ENCODE data around the gene HAS3.
A peak's percentile ranks its signal among the peaks of the same experiment; 100 is the strongest.

HAS3 gene

GRCh38 chr16:69084289-69084688 is 21.2 kb upstream of the HAS3 start:
- DNase-seq (no peak), ATAC-seq (no peak)
- no peak overlapping the region for H3K4me3 Mint-ChIP-seq
- H3K27ac Mint-ChIP-seq, result no peak overlapping the region
- H3K4me1 Mint-ChIP-seq, result peaks cover 21% of the 10 kb centered on the region
- no peaks in the 10 kb centered on the region for H3K9me3 Mint-ChIP-seq
- H3K27me3 Mint-ChIP-seq, result no peaks in the 10 kb centered on the region

GRCh38 chr16:69085032-69085695 is 20.3 kb upstream of the HAS3 start:
- peak overlapping the region in 1 of 2 donors; percentile 39 for H3K27ac Mint-ChIP-seq
- no peak for ATAC-seq

GRCh38 chr16:69087161-69087581 is 18.3 kb upstream of the HAS3 start:
- peaks cover 24% of the 10 kb centered on the region for H3K4me1 Mint-ChIP-seq
- DNase-seq (no peak), ATAC-seq (no peak)
- H3K27ac Mint-ChIP-seq, result peak overlapping the region; percentile 27 to 83
- H3K9me3 Mint-ChIP-seq, result no peaks in the 10 kb centered on the region
- H3K4me3 Mint-ChIP-seq, result no peak overlapping the region
- no peaks in the 10 kb centered on the region for H3K27me3 Mint-ChIP-seq

More at GRCh38 chr16:69085032-69085695, 20.3 kb upstream of the HAS3 start:
- no peak for DNase-seq
- no peaks in the 10 kb centered on the region for H3K27me3 Mint-ChIP-seq
- no peaks in the 10 kb centered on the region for H3K9me3 Mint-ChIP-seq
- peaks cover 24% of the 10 kb centered on the region for H3K4me1 Mint-ChIP-seq
- H3K4me3 Mint-ChIP-seq, result no peak overlapping the region

- Mint-ChIP-seq H3K4me3 (no peak overlapping the region), H3K27me3 (no peaks in the 10 kb centered on the region), H3K27ac (peak overlapping the region in 1 of 2 donors; percentile 82), H3K4me1 (peaks cover 24% of the 10 kb centered on the region), H3K9me3 (no peaks in the 10 kb centered on the region)
- DNase-seq (no peak), ATAC-seq (no peak)
Measured at GRCh38 chr16:69088684-69089083, 16.8 kb upstream of the HAS3 start.

- peak overlapping the region in 1 of 2 donors; percentile 82 for H3K27ac Mint-ChIP-seq
- no peaks in the 10 kb centered on the region for H3K27me3 Mint-ChIP-seq
- no peak for DNase-seq
- peak; percentile 66 for ATAC-seq
- H3K4me1 Mint-ChIP-seq, result peaks cover 24% of the 10 kb centered on the region
- no peak overlapping the region for H3K4me3 Mint-ChIP-seq
- no peaks in the 10 kb centered on the region for H3K9me3 Mint-ChIP-seq
Measured at GRCh38 chr16:69089091-69089910, 16.2 kb upstream of the HAS3 start.

- ATAC-seq (no peak), DNase-seq (no peak)
- Mint-ChIP-seq H3K27me3 (no peaks in the 10 kb centered on the region), H3K9me3 (no peaks in the 10 kb centered on the region), H3K4me1 (peaks cover 6% of the 10 kb centered on the region), H3K4me3 (no peak overlapping the region), H3K27ac (no peak overlapping the region)
Measured at GRCh38 chr16:69093974-69094373, 11.5 kb upstream of the HAS3 start.

GRCh38 chr16:69094501-69094900 is 11.0 kb upstream of the HAS3 start:
- DNase-seq (no peak), ATAC-seq (no peak)
- Mint-ChIP-seq H3K27ac (no peak overlapping the region), H3K4me3 (no peak overlapping the region), H3K4me1 (peaks cover under 1% of the 10 kb centered on the region), H3K27me3 (no peaks in the 10 kb centered on the region), H3K9me3 (no peaks in the 10 kb centered on the region)

GRCh38 chr16:69095193-69095592 is 10.3 kb upstream of the HAS3 start:
- DNase-seq (no peak), ATAC-seq (no peak)
- H3K4me1 Mint-ChIP-seq, result no peaks in the 10 kb centered on the region
- no peak overlapping the region for H3K27ac Mint-ChIP-seq
- no peaks in the 10 kb centered on the region for H3K9me3 Mint-ChIP-seq
- H3K4me3 Mint-ChIP-seq, result no peak overlapping the region
- H3K27me3 Mint-ChIP-seq, result no peaks in the 10 kb centered on the region

GRCh38 chr16:69100071-69100691 is 5.3 kb upstream of the HAS3 start:
- H3K9me3 Mint-ChIP-seq, result no peaks in the 10 kb centered on the region
- no peak overlapping the region for H3K4me3 Mint-ChIP-seq
- no peak for ATAC-seq
- H3K4me1 Mint-ChIP-seq, result peaks cover under 1% of the 10 kb centered on the region
- H3K27ac Mint-ChIP-seq, result no peak overlapping the region
- H3K27me3 Mint-ChIP-seq, result peaks cover 28% of the 10 kb centered on the region
- no peak for DNase-seq

GRCh38 chr16:69106491-69107315 is 1.2 kb downstream of the HAS3 start:
- ATAC-seq, result peak; percentile 36

GRCh38 chr16:69107316-69107962 is 2.0 kb downstream of the HAS3 start:
- Mint-ChIP-seq H3K9me3 (no peaks in the 10 kb centered on the region), H3K27me3 (peaks cover 73% of the 10 kb centered on the region), H3K4me1 (peaks cover 28% of the 10 kb centered on the region), H3K27ac (no peak overlapping the region), H3K4me3 (peak overlapping the region; percentile 62 to 80)
- peak; percentile 28 for ATAC-seq
- no peak for DNase-seq

More at GRCh38 chr16:69106491-69107315, 1.2 kb downstream of the HAS3 start:
- H3K4me1 Mint-ChIP-seq, result peaks cover 28% of the 10 kb centered on the region
- H3K9me3 Mint-ChIP-seq, result no peaks in the 10 kb centered on the region
- H3K27me3 Mint-ChIP-seq, result peaks cover 74% of the 10 kb centered on the region
- no peak for DNase-seq
- H3K4me3 Mint-ChIP-seq, result peak overlapping the region; percentile 72 to 80
- no peak overlapping the region for H3K27ac Mint-ChIP-seq

- Mint-ChIP-seq H3K4me3 (no peak overlapping the region), H3K27ac (no peak overlapping the region), H3K4me1 (peaks cover 36% of the 10 kb centered on the region), H3K9me3 (no peaks in the 10 kb centered on the region), H3K27me3 (peaks cover 65% of the 10 kb centered on the region)
- ATAC-seq (no peak), DNase-seq (no peak)
Measured at GRCh38 chr16:69108064-69108904, 2.8 kb downstream of the HAS3 start.

- H3K9me3 Mint-ChIP-seq, result no peaks in the 10 kb centered on the region
- no peak overlapping the region for H3K27ac Mint-ChIP-seq
- peaks cover 59% of the 10 kb centered on the region for H3K27me3 Mint-ChIP-seq
- no peak for DNase-seq
- peaks cover 37% of the 10 kb centered on the region for H3K4me1 Mint-ChIP-seq
- H3K4me3 Mint-ChIP-seq, result no peak overlapping the region
- no peak for ATAC-seq
Measured at GRCh38 chr16:69108905-69109252, 3.4 kb downstream of the HAS3 start.
